HG03432 (cell line): ENCODE results near the gene MOB4.
A peak's percentile ranks its signal among the peaks of the same experiment; 100 is the strongest.
"Not testable (repeated sequence)": the region's sequence is repeated elsewhere in the genome, so short reads cannot be mapped to it uniquely, and the experiment has no call there.

Experiments
- ATAC-seq: cut with Tn5 transposase; IDR thresholded peaks from one replicate; pipeline ENCODE4 v1.9.1; 2021; ENCODE audit warnings: mild to moderate bottlenecking, moderate library complexity; ENCODE audit not compliant: unreplicated experiment

MOB4 gene

GRCh38 chr2:197513915-197514314, 2.0 kb upstream of the MOB4 start:
- ATAC-seq = no peak

- no peak for ATAC-seq
Measured at GRCh38 chr2:197514754-197515153, 1.1 kb upstream of the MOB4 start.

- ATAC-seq = peak; percentile 3
Measured at GRCh38 chr2:197515315-197515738, 539 bp upstream of the MOB4 start.

GRCh38 chr2:197516393-197516761, 511 bp downstream of the MOB4 start:
- peak; percentile 19 for ATAC-seq

- ATAC-seq = no peak
Measured at GRCh38 chr2:197517150-197517549, 1.3 kb downstream of the MOB4 start.

- ATAC-seq = no peak
Measured at GRCh38 chr2:197538412-197538811, 22.5 kb downstream of the MOB4 start.

GRCh38 chr2:197539734-197540133, 23.9 kb downstream of the MOB4 start:
- no peak for ATAC-seq

- no peak for ATAC-seq
Measured at GRCh38 chr2:197543206-197543605, 27.3 kb downstream of the MOB4 start.

GRCh38 chr2:197547163-197547900, 31.5 kb downstream of the MOB4 start:
- ATAC-seq = no peak

- no peak for ATAC-seq
Measured at GRCh38 chr2:197548582-197548981, 32.7 kb downstream of the MOB4 start.

GRCh38 chr2:197551260-197551659, 35.4 kb downstream of the MOB4 start:
- ATAC-seq = not testable (repeated sequence)

GRCh38 chr2:197555467-197555866, 39.6 kb downstream of the MOB4 start:
- ATAC-seq = no peak

- ATAC-seq = no peak
Measured at GRCh38 chr2:197556456-197556855, 40.6 kb downstream of the MOB4 start.

GRCh38 chr2:197558393-197558792, 42.5 kb downstream of the MOB4 start:
- no peak for ATAC-seq

GRCh38 chr2:197559681-197560080, 43.8 kb downstream of the MOB4 start:
- ATAC-seq = no peak

- ATAC-seq = no peak
Measured at GRCh38 chr2:197560146-197560665, 44.3 kb downstream of the MOB4 start.

GRCh38 chr2:197571627-197572271, 55.9 kb downstream of the MOB4 start:
- no peak for ATAC-seq

GRCh38 chr2:197573608-197574007, 57.7 kb downstream of the MOB4 start:
- no peak for ATAC-seq

GRCh38 chr2:197575987-197576386, 60.1 kb downstream of the MOB4 start:
- ATAC-seq = no peak

GRCh38 chr2:197576631-197577030, 60.8 kb downstream of the MOB4 start:
- no peak for ATAC-seq

GRCh38 chr2:197577446-197577845, 61.6 kb downstream of the MOB4 start:
- no peak for ATAC-seq

GRCh38 chr2:197578294-197578693, 62.4 kb downstream of the MOB4 start:
- not testable (repeated sequence) for ATAC-seq
